Karpas-422 (cell line): Measurements from ENCODE around the gene MFSD6. TPM values are rescaled to one million over a fixed set of nuclear protein-coding genes. Genes with fewer than 3 reads are reported as not detected.

ENCODE experiments used
- DNase-seq: peaks from one replicate; pipeline ENCODE4 v3.0.0-alpha.2; 2015
- H2AFZ ChIP-seq: fragments of 200-600 bp; sonication (generic); 2 replicates; pipeline ENCODE4 v1.6.1; 2014; ENCODE audit warnings: antibody characterized with exemption, low read length, mixed read lengths
- H3K27ac ChIP-seq: fragments of 200-600 bp; sonication (generic); 2 replicates; pipeline ENCODE4 v1.5.1; 2014; ENCODE audit warnings: mild to moderate bottlenecking, low read length, moderate library complexity
- H3K27me3 ChIP-seq: fragments of 200-600 bp; sonication (generic); 2 replicates; pipeline ENCODE4 v1.6.1; 2014; ENCODE audit warnings: low read length, mixed read lengths
- H3K36me3 ChIP-seq: fragments of 200-600 bp; sonication (generic); 2 replicates; pipeline ENCODE4 v1.6.1; 2014; ENCODE audit warnings: low read length, mixed read lengths; ENCODE audit not compliant: insufficient read depth
- H3K4me1 ChIP-seq: fragments of 200-600 bp; sonication (generic); 2 replicates; pipeline ENCODE4 v1.6.1; 2014; ENCODE audit warnings: mild to moderate bottlenecking, low read length, mixed read lengths
- H3K4me2 ChIP-seq: fragments of 200-600 bp; sonication (generic); 2 replicates; pipeline ENCODE4 v1.6.1; 2014; ENCODE audit warnings: low read length, low read depth, mild to moderate bottlenecking; ENCODE audit not compliant: poor library complexity, severe bottlenecking
- H3K4me3 ChIP-seq: fragments of 200-600 bp; sonication (generic); 2 replicates; pipeline ENCODE4 v1.5.1; 2014; ENCODE audit warnings: mild to moderate bottlenecking, antibody characterized with exemption, low read length, mixed read lengths
- H3K79me2 ChIP-seq: fragments of 200-600 bp; sonication (generic); 2 replicates; pipeline ENCODE4 v1.6.1; 2014; ENCODE audit warnings: mild to moderate bottlenecking, low read length, mixed read lengths
- H3K9ac ChIP-seq: fragments of 200-600 bp; sonication (generic); 2 replicates; pipeline ENCODE4 v1.6.0; 2014; ENCODE audit warnings: low read length
- H3K9me2 ChIP-seq: fragments of 200-600 bp; sonication (generic), shearing (Covaris generic); replicated peaks from 2 replicates; pipeline ENCODE4 v1.6.0; 2014; ENCODE audit warnings: mild to moderate bottlenecking, low read length, moderate library complexity; ENCODE audit not compliant: insufficient read depth
- H3K9me3 ChIP-seq: fragments of 300-700, 200-600 bp; sonication (generic); 2 replicates; pipeline ENCODE4 v1.6.1; 2014; ENCODE audit warnings: low read length, mixed read lengths
- H4K20me1 ChIP-seq: fragments of 200-600 bp; sonication (generic); 2 replicates; pipeline ENCODE4 v1.6.1; 2014; ENCODE audit warnings: mild to moderate bottlenecking, antibody characterized with exemption, low read length, low read depth; ENCODE audit not compliant: insufficient read depth
- total RNA-seq: library from RNA; depleted of rRNA; stranded (reverse); fragments of >200 nt; shearing (Covaris generic); gene quantifications from 2 replicates; pipeline ENCODE4 v1.2.3, GENCODE V29; 2014; ENCODE audit warnings: low replicate concordance

MFSD6 gene
- total RNA-seq, 1 experiment from 2014 or later, result 65.9 TPM

DNA sequence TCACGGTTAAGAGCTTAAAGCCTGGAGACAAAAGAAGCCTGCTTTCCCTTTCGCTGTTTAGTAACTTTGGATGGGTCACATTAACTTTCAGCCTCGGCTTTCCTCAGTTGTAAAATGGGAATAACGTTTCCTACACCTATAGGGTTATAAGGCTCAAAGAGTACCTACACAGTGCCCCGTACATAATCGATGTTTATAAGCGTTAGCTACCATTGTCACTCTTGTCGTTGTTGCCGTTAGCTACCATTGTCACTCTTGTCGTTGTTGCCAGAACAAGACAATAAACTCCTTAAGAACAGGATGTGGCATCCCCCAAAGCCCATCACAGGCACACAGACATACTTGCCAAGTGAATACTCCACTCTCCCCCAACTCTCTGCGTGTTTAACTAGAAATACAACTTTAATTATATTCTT lies 901 bp upstream of the MFSD6 start:
- Histone ChIP-seq H4K20me1 (no peaks in the 10 kb centered on the region), H2AFZ (peak overlapping the region; percentile 84; the same call in 1 of the 2 replicates), H3K4me2 (peak overlapping the region; percentile 94), H3K27me3 (no peaks in the 10 kb centered on the region), H3K9ac (peak overlapping the region; percentile 94), H3K4me1 (peaks cover 31% of the 10 kb centered on the region), H3K79me2 (peaks cover 29% of the 10 kb centered on the region), H3K36me3 (no peaks in the 10 kb centered on the region; the same call in 1 of the 2 replicates), H3K9me2 (no peaks in the 10 kb centered on the region), H3K9me3 (no peaks in the 10 kb centered on the region), H3K27ac (peak overlapping the region; percentile 48; the same call in 1 of the 2 replicates), H3K4me3 (peak overlapping the region; percentile 78)
- DNase-seq, result no peak

DNA sequence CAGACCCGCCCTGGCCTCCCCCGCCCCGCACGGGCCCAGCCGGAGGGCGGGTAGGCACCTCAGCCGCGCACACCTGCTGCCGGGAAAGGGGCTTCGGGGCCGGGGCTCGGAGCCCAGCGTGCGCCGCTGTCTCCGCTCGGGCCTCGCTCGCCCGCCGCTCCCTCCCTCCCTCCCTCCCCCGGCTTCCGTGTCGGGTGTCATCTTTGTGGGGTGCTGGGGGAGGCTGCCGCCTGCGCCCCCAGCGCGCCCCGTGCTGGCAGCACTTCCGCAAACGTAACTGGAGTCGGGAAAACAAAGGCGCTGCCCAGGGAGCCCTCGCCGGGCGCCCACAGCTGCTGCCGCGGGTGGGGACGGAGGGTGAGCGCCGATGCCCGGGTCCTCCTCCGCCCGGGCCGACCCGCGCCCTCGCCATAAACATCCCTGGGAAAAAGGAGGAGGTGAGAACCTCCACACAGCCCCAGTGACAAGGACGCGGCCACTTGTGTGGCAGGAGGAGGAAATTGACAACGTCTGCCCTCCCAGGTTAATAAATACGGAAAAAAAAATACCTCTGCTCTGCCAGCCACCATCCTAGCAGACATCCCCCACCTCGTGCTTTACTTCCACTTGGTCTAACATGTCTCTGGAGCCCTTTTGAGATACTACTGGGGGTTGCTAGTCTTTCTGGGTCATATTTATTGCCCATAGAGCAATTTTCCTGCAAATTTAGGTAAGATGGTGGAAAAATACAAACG lies 550 bp downstream of the MFSD6 start:
- peak; percentile 95 for DNase-seq
- H3K9me2 ChIP-seq, result no peaks in the 10 kb centered on the region
- H3K4me2 ChIP-seq, result peak overlapping the region; percentile 94
- no peaks in the 10 kb centered on the region for H3K27me3 ChIP-seq
- no peaks in the 10 kb centered on the region for H4K20me1 ChIP-seq
- H3K9ac ChIP-seq, result peak overlapping the region; percentile 94
- H3K9me3 ChIP-seq, result no peaks in the 10 kb centered on the region
- peaks cover 44% of the 10 kb centered on the region for H3K79me2 ChIP-seq
- peak overlapping the region; percentile 75 for H3K27ac ChIP-seq
- peak overlapping the region; percentile 78 for H3K4me3 ChIP-seq
- H2AFZ ChIP-seq, result peak overlapping the region; percentile 84
- H3K4me1 ChIP-seq, result peaks cover 46% of the 10 kb centered on the region
- no peaks in the 10 kb centered on the region; the same call in 1 of the 2 replicates for H3K36me3 ChIP-seq

DNA sequence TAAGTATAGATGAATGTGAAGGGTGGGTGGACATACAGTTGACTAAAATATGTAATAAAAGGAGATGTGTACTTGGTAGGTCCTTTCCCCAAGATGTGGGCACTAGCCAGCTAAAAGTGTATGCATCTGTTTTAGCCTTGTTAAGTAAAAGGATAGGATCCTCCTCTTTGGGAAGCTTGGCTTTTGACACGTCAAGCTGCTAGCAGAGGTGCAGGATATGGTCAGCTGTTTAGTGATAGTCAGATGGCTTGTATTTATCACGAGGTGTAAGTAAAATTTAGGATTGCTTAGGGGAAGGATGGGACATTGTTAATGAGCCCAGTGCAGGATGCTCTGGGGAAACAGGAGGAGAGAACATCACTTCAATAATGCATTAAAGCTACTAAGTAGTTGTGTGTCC lies 1.5 kb downstream of the MFSD6 start:
- Histone ChIP-seq H3K79me2 (peaks cover 52% of the 10 kb centered on the region), H3K4me1 (peaks cover 54% of the 10 kb centered on the region), H3K4me2 (peak overlapping the region; percentile 94), H3K4me3 (peak overlapping the region; percentile 78), H3K36me3 (no peaks in the 10 kb centered on the region; the same call in 1 of the 2 replicates), H3K27ac (peak overlapping the region; percentile 75), H3K9me3 (no peaks in the 10 kb centered on the region), H3K9me2 (no peaks in the 10 kb centered on the region), H2AFZ (no peak overlapping the region), H3K9ac (peak overlapping the region; percentile 94), H3K27me3 (no peaks in the 10 kb centered on the region), H4K20me1 (no peaks in the 10 kb centered on the region)
- peak; percentile 51 for DNase-seq

DNA sequence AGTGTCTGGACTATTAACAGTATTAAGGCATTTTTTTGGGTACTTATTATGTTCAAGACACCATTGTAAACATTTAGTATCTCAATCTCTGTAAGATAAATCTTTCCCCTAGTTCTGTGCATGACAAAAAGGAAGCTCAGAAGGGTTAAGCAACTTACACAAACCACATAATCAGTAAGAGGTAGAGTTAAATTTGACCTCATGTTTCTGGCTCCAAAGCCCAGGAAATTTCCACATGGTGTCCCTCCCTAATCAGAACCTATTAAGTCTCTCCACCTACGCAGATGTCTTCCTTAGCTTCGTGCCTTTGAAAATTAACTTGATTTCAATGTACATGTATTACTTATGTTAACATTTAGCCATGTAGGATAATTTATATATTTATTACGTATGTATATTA lies 2.0 kb downstream of the MFSD6 start:
- no peaks in the 10 kb centered on the region; the same call in 1 of the 2 replicates for H3K36me3 ChIP-seq
- peaks cover 59% of the 10 kb centered on the region for H3K4me1 ChIP-seq
- peak overlapping the region; percentile 94 for H3K4me2 ChIP-seq
- no peaks in the 10 kb centered on the region for H3K9me2 ChIP-seq
- H3K27me3 ChIP-seq, result no peaks in the 10 kb centered on the region
- no peak overlapping the region for H2AFZ ChIP-seq
- peak overlapping the region; percentile 94 for H3K9ac ChIP-seq
- H3K27ac ChIP-seq, result no peak overlapping the region; the same call in 1 of the 2 replicates
- no peaks in the 10 kb centered on the region for H3K9me3 ChIP-seq
- peaks cover 57% of the 10 kb centered on the region for H3K79me2 ChIP-seq
- H3K4me3 ChIP-seq, result peak overlapping the region; percentile 78
- no peaks in the 10 kb centered on the region for H4K20me1 ChIP-seq
- DNase-seq, result no peak

DNA sequence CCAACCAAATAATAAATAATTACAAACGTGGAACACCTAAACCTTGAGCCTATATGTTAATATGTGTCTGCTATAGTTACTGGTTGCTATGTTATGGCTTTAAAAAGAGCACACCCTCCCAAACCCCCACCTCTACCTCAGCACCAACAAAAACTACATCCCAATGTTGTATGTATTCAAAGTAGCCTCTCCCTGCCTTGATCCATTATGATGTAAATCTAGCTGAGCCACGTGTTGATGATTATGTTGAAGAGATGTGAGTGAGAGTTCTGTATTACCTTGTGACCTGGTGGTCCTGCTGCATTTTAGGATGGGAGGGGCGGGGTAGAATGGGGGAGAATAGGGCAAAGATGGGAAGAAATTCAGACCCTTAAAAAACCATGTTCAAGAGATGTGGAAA lies 4.8 kb downstream of the MFSD6 start:
- Histone ChIP-seq H2AFZ (no peak overlapping the region), H3K9me2 (no peaks in the 10 kb centered on the region), H3K79me2 (peaks cover 83% of the 10 kb centered on the region), H4K20me1 (no peaks in the 10 kb centered on the region), H3K36me3 (no peaks in the 10 kb centered on the region), H3K27me3 (no peaks in the 10 kb centered on the region), H3K4me2 (peak overlapping the region; percentile 32), H3K9ac (no peak overlapping the region), H3K4me1 (peaks cover 66% of the 10 kb centered on the region), H3K27ac (0 out of 2 replicates have a peak overlapping the region, but pooled peaks have one; percentile 8), H3K9me3 (no peaks in the 10 kb centered on the region), H3K4me3 (no peak overlapping the region)
- DNase-seq, result no peak

DNA sequence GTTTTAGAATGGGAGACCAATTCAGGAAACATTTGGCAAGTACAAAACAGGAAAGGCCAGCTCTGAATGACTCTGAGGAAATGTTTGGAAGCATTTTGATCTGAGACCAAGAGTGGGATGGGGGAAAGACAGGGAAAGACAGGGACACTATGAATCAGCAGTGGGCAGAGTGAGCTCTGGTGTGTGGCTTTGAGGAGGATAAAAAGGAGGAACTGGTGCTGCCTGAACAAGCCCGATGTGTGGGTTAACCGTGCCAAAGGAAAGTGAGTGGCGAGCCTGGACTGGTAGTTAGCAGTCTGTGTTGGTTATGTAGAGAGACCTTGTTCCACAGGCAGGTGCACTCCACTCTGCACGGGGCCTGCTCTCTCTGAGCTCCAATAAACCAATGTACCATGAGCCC lies 5.3 kb downstream of the MFSD6 start:
- peaks cover 66% of the 10 kb centered on the region for H3K4me1 ChIP-seq
- peak; percentile 52 for DNase-seq
- H3K79me2 ChIP-seq, result peaks cover 88% of the 10 kb centered on the region

DNA sequence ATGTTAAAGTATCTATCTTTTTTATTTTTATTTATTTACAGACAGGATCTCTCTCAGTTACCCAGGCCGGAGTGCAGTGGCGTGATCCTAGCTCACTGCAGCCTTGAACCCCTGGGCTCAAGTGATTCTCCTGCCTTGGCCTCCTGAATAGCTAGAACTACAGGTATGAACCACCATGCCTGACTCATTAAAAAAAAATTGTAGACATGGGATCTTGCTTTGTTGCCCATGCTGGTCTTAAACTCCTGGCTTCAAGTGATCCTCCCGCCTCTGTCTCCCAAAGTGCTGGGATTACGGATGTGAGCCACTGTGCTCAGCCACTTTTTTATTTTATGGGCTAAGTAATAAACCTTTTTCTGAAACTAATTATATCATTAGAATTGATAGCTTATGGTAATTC lies 7.1 kb downstream of the MFSD6 start:
- Histone ChIP-seq H3K79me2 (peaks cover 87% of the 10 kb centered on the region), H3K9ac (peak overlapping the region; percentile 15), H4K20me1 (no peaks in the 10 kb centered on the region), H3K4me2 (peak overlapping the region; percentile 73), H3K27me3 (no peaks in the 10 kb centered on the region), H3K27ac (peak overlapping the region; percentile 74), H3K9me2 (no peaks in the 10 kb centered on the region), H3K9me3 (no peaks in the 10 kb centered on the region), H3K36me3 (no peaks in the 10 kb centered on the region; the same call in 1 of the 2 replicates), H2AFZ (no peak overlapping the region), H3K4me3 (peak overlapping the region; percentile 48), H3K4me1 (peaks cover 74% of the 10 kb centered on the region)
- DNase-seq, result no peak

More for the DNA sequence above, 5.3 kb downstream of the MFSD6 start:
- H2AFZ ChIP-seq, result no peak overlapping the region
- 0 out of 2 replicates have a peak overlapping the region, but pooled peaks have one; percentile 8 for H3K27ac ChIP-seq
- H3K9ac ChIP-seq, result 0 out of 2 replicates have a peak overlapping the region, but pooled peaks have one; percentile 1
- no peaks in the 10 kb centered on the region for H3K36me3 ChIP-seq
- no peaks in the 10 kb centered on the region for H4K20me1 ChIP-seq
- no peak overlapping the region for H3K4me3 ChIP-seq
- H3K27me3 ChIP-seq, result no peaks in the 10 kb centered on the region
- H3K4me2 ChIP-seq, result peak overlapping the region; percentile 32
- H3K9me3 ChIP-seq, result no peaks in the 10 kb centered on the region
- no peaks in the 10 kb centered on the region for H3K9me2 ChIP-seq
